OCI-LY7 (cell line): ENCODE measurements around the gene AFMID. TPM values are rescaled to one million over a fixed set of nuclear protein-coding genes. Genes with fewer than 3 reads are reported as not detected.

Experiments used
- BruUV-seq: library from RNA; stranded (reverse); fragments of 400-500 nt; replicated peaks from 2 replicates; lab custom pipeline; 2021; lab: Mats Ljungman, UMichigan
- CTCF ChIA-PET: fragments of 300-600 bp; sonication (Branson Sonifier 250); formaldehyde crosslinking; loops from one replicate; lab custom pipeline; 2022; ENCODE audit warnings: antibody characterized with exemption; ENCODE audit not compliant: unreplicated experiment; lab: Charles Lee
- POLR2A ChIA-PET: fragments of 300-600 bp; sonication (Branson Sonifier 250); formaldehyde crosslinking; loops from one replicate; lab custom pipeline; 2022; ENCODE audit warnings: antibody characterized with exemption; lab: Charles Lee
- DNase-seq: peaks from one replicate; pipeline ENCODE4 v3.0.0-alpha.2; 2015; ENCODE audit warnings: low spot score
- H2AFZ ChIP-seq: fragments of 200-600 bp; sonication (generic), shearing (Covaris generic); 2 replicates; pipeline ENCODE4 v1.6.1; 2014; ENCODE audit warnings: mild to moderate bottlenecking, antibody characterized with exemption, low read length, moderate library complexity
- H3K27ac ChIP-seq: fragments of 200-600 bp; sonication (generic); 2 replicates; pipeline ENCODE4 v1.5.1; 2014; ENCODE audit warnings: mixed run types, low read depth, mild to moderate bottlenecking, moderate library complexity, low read length, inconsistent platforms; ENCODE audit not compliant: poor library complexity, severe bottlenecking
- H3K36me3 ChIP-seq: fragments of 200-600 bp; sonication (generic); 2 replicates; pipeline ENCODE4 v1.6.1; 2014; ENCODE audit warnings: mild to moderate bottlenecking, antibody characterized with exemption, low read length, moderate library complexity, mixed read lengths; ENCODE audit not compliant: insufficient read depth
- H3K4me1 ChIP-seq: fragments of 200-600 bp; sonication (generic); 2 replicates; pipeline ENCODE4 v1.5.1; 2014; ENCODE audit warnings: mild to moderate bottlenecking, low read length; ENCODE audit not compliant: insufficient read depth, poor library complexity, severe bottlenecking
- H3K4me2 ChIP-seq: fragments of 200-600 bp; sonication (generic); 2 replicates; pipeline ENCODE4 v1.6.1; 2014; ENCODE audit warnings: mild to moderate bottlenecking, low read length
- H3K4me3 ChIP-seq: fragments of 200-600 bp; sonication (generic); 2 replicates; pipeline ENCODE4 v1.5.1; 2014; ENCODE audit warnings: mild to moderate bottlenecking, low read depth, low read length; ENCODE audit not compliant: poor library complexity, severe bottlenecking
- H3K79me2 ChIP-seq: fragments of 200-600 bp; sonication (generic); 2 replicates; pipeline ENCODE4 v1.6.1; 2016; ENCODE audit warnings: low read depth, mild to moderate bottlenecking, low read length, moderate library complexity, mixed read lengths; ENCODE audit not compliant: insufficient read depth
- H3K9me2 ChIP-seq: fragments of 200-600 bp; sonication (generic); 2 replicates; pipeline ENCODE4 v1.6.1; 2016; ENCODE audit warnings: mild to moderate bottlenecking, low read length, mixed read lengths; ENCODE audit not compliant: insufficient read depth
- H3K9me3 ChIP-seq: fragments of 200-600 bp; sonication (generic); 2 replicates; pipeline ENCODE4 v1.6.1; 2014; ENCODE audit warnings: mild to moderate bottlenecking, mixed run types, low read length, mixed read lengths
- H4K20me1 ChIP-seq: fragments of 200-600 bp; sonication (generic); 2 replicates; pipeline ENCODE4 v1.6.1; 2014; ENCODE audit warnings: mild to moderate bottlenecking, antibody characterized with exemption, low read length, moderate library complexity, mixed read lengths; ENCODE audit not compliant: insufficient read depth
- EZH2phosphoT487 ChIP-seq: fragments of 200-600 bp; sonication (generic); IDR thresholded peaks from 2 replicates; pipeline ENCODE4 v1.6.1; 2018; ENCODE audit warnings: low read depth, borderline replicate concordance, mild to moderate bottlenecking, mixed run types, antibody characterized with exemption, low read length, moderate library complexity, mixed read lengths
- intact Hi-C: fragments of 100-400 bp; cut with micrococcal nuclease; formaldehyde crosslinking; loops from one replicate; pipeline ENCODE4 v1.10.0; 2022; ENCODE audit not compliant: unreplicated experiment
- total RNA-seq, 2 experiments: library from RNA; depleted of rRNA in 1 of 2; stranded (reverse); fragments of >200 nt in 1 of 2; shearing (Covaris generic) in 1 of 2; gene quantifications; 2 replicates each; pipeline ENCODE4 v1.2.3, GENCODE V29; 2014 to 2022
- TF ChIP-seq, protein P1 (sequence below): fragments of 200-600 bp; sonication (generic); conservative IDR thresholded peaks from 2 replicates; pipeline ENCODE4 v1.5.1; 2014; ENCODE audit warnings: mild to moderate bottlenecking, antibody characterized with exemption, low read length, moderate library complexity, mixed read lengths

Gene AFMID
- total RNA-seq, 2 experiments from 2014 or later, result 89.1 to 101 TPM

DNA sequence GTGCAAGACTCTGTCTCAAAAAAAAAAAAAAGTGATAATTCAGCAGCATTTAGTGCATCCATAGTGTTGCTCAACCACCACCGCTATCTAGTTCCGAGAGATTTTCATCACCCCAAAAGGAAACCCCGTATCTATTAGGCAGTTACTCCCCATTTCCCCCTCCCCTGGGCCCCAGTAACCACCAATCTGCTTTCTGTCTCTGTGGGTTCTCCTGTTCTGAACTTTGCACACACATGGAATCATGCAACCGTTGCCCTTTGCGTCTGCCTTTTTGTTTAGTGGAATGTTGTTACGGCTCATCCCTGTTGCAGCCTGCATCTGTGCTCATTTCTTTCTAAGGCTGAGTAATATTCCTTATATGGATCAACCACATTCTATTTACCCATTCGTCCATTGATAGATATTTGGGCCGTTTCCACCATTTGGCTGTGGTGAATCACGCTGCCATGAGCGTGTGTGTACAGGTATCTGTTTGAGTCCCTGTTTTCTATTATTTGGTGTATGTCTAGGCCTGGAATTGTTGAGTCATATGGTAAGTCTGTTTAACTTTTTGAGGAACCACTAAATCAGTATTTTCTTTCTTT, 27.5 kb upstream of the AFMID start:
- H3K9me3 ChIP-seq, result no peaks in the 10 kb centered on the region
- no peak overlapping the region for H3K4me3 ChIP-seq
- no peaks in the 10 kb centered on the region for H3K36me3 ChIP-seq
- H4K20me1 ChIP-seq, result no peaks in the 10 kb centered on the region
- intact Hi-C loops, result no loop called here
- POLR2A ChIA-PET, result no interaction called here
- no peaks in the 10 kb centered on the region for H3K9me2 ChIP-seq
- H3K4me1 ChIP-seq, result peaks cover 20% of the 10 kb centered on the region
- no peak for DNase-seq
- no peak overlapping the region for H3K27ac ChIP-seq
- no peak for TF ChIP-seq EZH2phosphoT487
- TF ChIP-seq, protein P1, sequence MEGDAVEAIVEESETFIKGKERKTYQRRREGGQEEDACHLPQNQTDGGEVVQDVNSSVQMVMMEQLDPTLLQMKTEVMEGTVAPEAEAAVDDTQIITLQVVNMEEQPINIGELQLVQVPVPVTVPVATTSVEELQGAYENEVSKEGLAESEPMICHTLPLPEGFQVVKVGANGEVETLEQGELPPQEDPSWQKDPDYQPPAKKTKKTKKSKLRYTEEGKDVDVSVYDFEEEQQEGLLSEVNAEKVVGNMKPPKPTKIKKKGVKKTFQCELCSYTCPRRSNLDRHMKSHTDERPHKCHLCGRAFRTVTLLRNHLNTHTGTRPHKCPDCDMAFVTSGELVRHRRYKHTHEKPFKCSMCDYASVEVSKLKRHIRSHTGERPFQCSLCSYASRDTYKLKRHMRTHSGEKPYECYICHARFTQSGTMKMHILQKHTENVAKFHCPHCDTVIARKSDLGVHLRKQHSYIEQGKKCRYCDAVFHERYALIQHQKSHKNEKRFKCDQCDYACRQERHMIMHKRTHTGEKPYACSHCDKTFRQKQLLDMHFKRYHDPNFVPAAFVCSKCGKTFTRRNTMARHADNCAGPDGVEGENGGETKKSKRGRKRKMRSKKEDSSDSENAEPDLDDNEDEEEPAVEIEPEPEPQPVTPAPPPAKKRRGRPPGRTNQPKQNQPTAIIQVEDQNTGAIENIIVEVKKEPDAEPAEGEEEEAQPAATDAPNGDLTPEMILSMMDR, result no peak
- no peaks in the 10 kb centered on the region for H3K79me2 ChIP-seq
- CTCF ChIA-PET, result no interaction called here
- no peak overlapping the region for H3K4me2 ChIP-seq
- no peak overlapping the region for H2AFZ ChIP-seq
- no TSS peak for BruUV-seq

DNA sequence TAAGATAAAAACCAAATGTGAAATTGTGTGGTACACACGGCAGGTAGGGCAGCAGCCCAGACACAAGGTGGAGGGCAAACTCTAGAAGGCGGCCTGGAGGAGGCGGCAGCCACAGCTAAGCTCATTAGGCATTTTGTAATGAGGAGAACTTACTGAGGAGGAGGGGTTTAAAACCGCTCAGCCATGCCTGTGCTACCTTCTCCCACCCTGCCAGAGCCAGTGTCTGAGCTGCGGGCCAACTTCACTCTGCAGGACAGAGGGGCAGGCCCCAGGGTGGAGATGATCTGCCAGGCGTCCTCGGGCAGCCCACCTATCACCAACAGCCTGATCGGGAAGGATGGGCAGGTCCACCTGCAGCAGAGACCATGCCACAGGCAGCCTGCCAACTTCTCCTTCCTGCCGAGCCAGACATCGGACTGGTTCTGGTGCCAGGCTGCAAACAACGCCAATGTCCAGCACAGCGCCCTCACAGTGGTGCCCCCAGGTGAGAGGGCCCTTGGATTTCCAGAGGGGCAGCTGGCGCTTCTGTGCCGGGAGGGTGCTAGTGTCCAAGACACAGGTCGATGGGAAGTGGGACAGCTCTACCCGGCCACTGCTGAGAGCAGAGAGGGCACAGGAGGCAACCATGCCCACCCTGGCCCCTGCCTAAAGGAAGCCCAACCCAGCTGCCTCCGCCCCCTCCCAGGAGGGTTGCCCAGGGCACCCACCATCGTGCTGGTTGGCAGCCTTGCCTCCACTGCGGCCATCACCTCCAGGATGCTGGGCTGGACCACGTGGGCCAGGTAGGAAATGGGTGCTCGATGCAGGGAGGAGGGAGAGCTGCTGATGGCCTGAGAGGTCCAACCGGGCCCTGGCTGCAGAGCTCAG, 23.0 kb upstream of the AFMID start:
- Histone ChIP-seq H3K4me3 (no peak overlapping the region), H3K36me3 (no peaks in the 10 kb centered on the region), H3K9me3 (no peaks in the 10 kb centered on the region), H4K20me1 (no peaks in the 10 kb centered on the region), H3K27ac (no peak overlapping the region), H2AFZ (no peak overlapping the region), H3K79me2 (no peaks in the 10 kb centered on the region), H3K9me2 (no peaks in the 10 kb centered on the region), H3K4me2 (no peak overlapping the region), H3K4me1 (peaks cover 20% of the 10 kb centered on the region)
- intact Hi-C loops, result no loop called here
- BruUV-seq, result no TSS peak
- ChIA-PET CTCF (no interaction called here), POLR2A (no interaction called here)
- no peak for TF ChIP-seq EZH2phosphoT487
- TF ChIP-seq, protein P1, result no peak
- no peak for DNase-seq
